Cardiac muscle cell (in vitro differentiated cells and primary cell): Measurements from ENCODE around the gene SLC22A13. TPM values are rescaled to one million over a fixed set of nuclear protein-coding genes. Genes with fewer than 3 reads are reported as not detected.

Experiments used
- DNase-seq, 2 donors: peaks; one replicate each; pipeline versions ENCODE4 v3.0.0 to v3.0.0-alpha.2; 2010 to 2017; ENCODE audit warnings: low read depth in 1 of 2, low spot score in 1 of 2
- H3K27ac ChIP-seq: fragments of 200-600 bp; sonication (generic); 2 replicates; pipeline ENCODE4 v1.5.1; 2016
- H3K27me3 ChIP-seq: fragments of 200-600 bp; sonication (generic); 2 replicates; pipeline ENCODE4 v1.6.0; 2016; ENCODE audit warnings: control low read depth
- H3K36me3 ChIP-seq: fragments of 200-600 bp; sonication (generic); 2 replicates; pipeline ENCODE4 v1.5.1; 2016; ENCODE audit warnings: control low read depth
- H3K4me1 ChIP-seq: fragments of 200-600 bp; sonication (generic); 2 replicates; pipeline ENCODE4 v1.8.1; 2017; ENCODE audit warnings: low read depth, mild to moderate bottlenecking, mixed run types
- H3K4me3 ChIP-seq: fragments of 200-600 bp; sonication (generic); 2 replicates; pipeline ENCODE4 v1.5.1; 2016; ENCODE audit warnings: mild to moderate bottlenecking
- H3K9me3 ChIP-seq: fragments of 200-600 bp; sonication (generic); 2 replicates; pipeline ENCODE4 v1.5.1; 2017; ENCODE audit warnings: low read depth, mild to moderate bottlenecking, control low read depth
- polyA plus RNA-seq: library from polyadenylated mRNA; unstranded; fragments of >200 nt; fragmentation: Nextera tagmentation; extraction: Ambion mirVana; gene quantifications from 2 replicates; pipeline ENCODE4 v1.2.1, GENCODE V29; 2016
- total RNA-seq: library from RNA; depleted of rRNA; stranded (reverse); fragments of >200 nt; gene quantifications from 2 replicates; pipeline ENCODE4 v1.2.3, GENCODE V29; 2016
- TF ChIP-seq, protein P1 (sequence below): IDR thresholded peaks from 2 replicates; pipeline ENCODE4 v1.5.1; 2012; ENCODE audit warnings: low read depth, mild to moderate bottlenecking, low read length

Gene SLC22A13
- total and polyA plus RNA-seq, 2 experiments from 2014 or later, result 0.37 to 0.39 TPM

- peak overlapping the region; percentile 10 for H3K27ac ChIP-seq
- H3K4me3 ChIP-seq, result no peak overlapping the region
- peak in 1 of 2 donors; percentile 67 for DNase-seq
Observed at GRCh38 chr3:38264779-38265178, 833 bp upstream of the SLC22A13 start.

DNA sequence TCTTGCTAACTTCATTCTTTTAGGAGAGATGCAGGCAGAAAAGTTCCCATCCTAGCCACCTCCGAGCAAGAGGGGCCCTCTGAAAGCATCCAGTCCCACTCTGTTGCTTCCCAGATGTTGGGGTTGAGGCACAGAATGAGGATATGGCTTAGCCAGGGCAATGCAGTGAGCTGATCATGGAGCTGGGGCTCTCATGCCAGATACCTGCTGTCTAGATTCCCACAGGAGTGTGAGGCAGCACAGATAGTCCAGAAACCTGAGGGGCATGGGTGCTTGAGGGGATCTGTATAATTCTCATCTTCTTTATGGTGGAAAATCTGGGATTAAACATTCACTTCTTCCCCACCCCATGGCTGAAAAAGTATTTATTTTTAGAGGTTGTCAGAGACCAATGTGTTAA is 1.2 kb downstream of the SLC22A13 start:
- TF ChIP-seq, protein P1, sequence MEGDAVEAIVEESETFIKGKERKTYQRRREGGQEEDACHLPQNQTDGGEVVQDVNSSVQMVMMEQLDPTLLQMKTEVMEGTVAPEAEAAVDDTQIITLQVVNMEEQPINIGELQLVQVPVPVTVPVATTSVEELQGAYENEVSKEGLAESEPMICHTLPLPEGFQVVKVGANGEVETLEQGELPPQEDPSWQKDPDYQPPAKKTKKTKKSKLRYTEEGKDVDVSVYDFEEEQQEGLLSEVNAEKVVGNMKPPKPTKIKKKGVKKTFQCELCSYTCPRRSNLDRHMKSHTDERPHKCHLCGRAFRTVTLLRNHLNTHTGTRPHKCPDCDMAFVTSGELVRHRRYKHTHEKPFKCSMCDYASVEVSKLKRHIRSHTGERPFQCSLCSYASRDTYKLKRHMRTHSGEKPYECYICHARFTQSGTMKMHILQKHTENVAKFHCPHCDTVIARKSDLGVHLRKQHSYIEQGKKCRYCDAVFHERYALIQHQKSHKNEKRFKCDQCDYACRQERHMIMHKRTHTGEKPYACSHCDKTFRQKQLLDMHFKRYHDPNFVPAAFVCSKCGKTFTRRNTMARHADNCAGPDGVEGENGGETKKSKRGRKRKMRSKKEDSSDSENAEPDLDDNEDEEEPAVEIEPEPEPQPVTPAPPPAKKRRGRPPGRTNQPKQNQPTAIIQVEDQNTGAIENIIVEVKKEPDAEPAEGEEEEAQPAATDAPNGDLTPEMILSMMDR, result no peak
- Histone ChIP-seq H3K4me1 (peaks cover 18% of the 10 kb centered on the region), H3K36me3 (no peaks in the 10 kb centered on the region), H3K27ac (no peak overlapping the region), H3K4me3 (no peak overlapping the region), H3K27me3 (peaks cover 9% of the 10 kb centered on the region), H3K9me3 (no peaks in the 10 kb centered on the region)
- no peak for DNase-seq

More at GRCh38 chr3:38264779-38265178, 833 bp upstream of the SLC22A13 start:
- TF ChIP-seq, protein P1, result no peak
- H3K4me1 ChIP-seq, result peaks cover 18% of the 10 kb centered on the region
- no peaks in the 10 kb centered on the region for H3K36me3 ChIP-seq
- H3K27me3 ChIP-seq, result peaks cover 9% of the 10 kb centered on the region
- H3K9me3 ChIP-seq, result no peaks in the 10 kb centered on the region

GRCh38 chr3:38267662-38268061 is 2.0 kb downstream of the SLC22A13 start:
- Histone ChIP-seq H3K4me1 (peaks cover 18% of the 10 kb centered on the region), H3K27ac (no peak overlapping the region), H3K36me3 (no peaks in the 10 kb centered on the region), H3K9me3 (no peaks in the 10 kb centered on the region), H3K27me3 (peaks cover 9% of the 10 kb centered on the region), H3K4me3 (no peak overlapping the region)
- TF ChIP-seq, protein P1, result no peak
- DNase-seq, result no peak

DNA sequence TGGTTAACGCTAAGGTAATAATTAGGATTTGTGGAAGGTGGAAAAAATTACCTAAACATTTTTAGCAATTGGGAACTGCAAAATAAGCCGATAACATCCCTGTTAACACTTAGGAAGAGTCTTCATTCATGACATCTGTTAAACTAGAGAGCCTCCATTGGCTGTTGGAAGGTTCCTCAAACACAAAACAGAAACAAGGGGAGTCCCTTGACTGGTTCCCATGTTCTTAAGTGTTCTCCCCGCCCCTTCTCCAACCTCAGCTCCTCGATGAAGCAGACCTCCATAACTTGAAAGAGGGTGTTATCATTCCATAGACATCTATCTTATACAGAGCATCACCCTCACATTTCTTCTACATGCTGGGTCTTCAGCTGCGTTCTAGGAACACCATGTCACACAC is 2.5 kb downstream of the SLC22A13 start:
- Histone ChIP-seq H3K4me3 (no peak overlapping the region), H3K9me3 (no peaks in the 10 kb centered on the region), H3K4me1 (peaks cover 18% of the 10 kb centered on the region), H3K27ac (no peak overlapping the region), H3K27me3 (peaks cover 9% of the 10 kb centered on the region), H3K36me3 (no peaks in the 10 kb centered on the region)
- TF ChIP-seq, protein P1, result no peak
- DNase-seq, result no peak

DNA sequence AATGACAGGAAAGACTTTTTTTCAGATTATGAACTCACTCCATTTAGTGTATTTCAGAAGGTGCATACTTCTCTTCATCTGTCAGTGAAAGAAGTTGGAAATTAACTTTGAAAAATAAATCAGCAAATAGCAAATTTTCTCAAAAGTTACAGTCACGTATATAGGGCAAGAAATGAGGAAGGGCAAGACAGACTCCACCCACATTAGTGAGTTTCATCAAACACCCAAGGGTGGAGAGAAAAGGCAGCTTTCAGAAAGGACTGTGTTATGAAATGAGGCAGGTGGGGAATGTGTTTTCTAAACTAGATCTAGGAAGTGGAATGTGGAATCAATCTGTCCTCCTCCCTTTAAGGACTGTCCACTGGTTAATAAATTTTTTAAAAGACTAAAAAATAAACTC is 2.9 kb downstream of the SLC22A13 start:
- Histone ChIP-seq H3K9me3 (no peaks in the 10 kb centered on the region), H3K27ac (no peak overlapping the region), H3K4me3 (no peak overlapping the region), H3K4me1 (peaks cover 17% of the 10 kb centered on the region), H3K36me3 (no peaks in the 10 kb centered on the region), H3K27me3 (peaks cover 9% of the 10 kb centered on the region)
- TF ChIP-seq, protein P1, result no peak
- no peak for DNase-seq

GRCh38 chr3:38270606-38271005 is 5.0 kb downstream of the SLC22A13 start:
- DNase-seq, result no peak
- no peaks in the 10 kb centered on the region for H3K4me1 ChIP-seq
- no peaks in the 10 kb centered on the region for H3K9me3 ChIP-seq
- H3K27me3 ChIP-seq, result peaks cover 9% of the 10 kb centered on the region
- TF ChIP-seq, protein P1, result no peak
- H3K4me3 ChIP-seq, result no peak overlapping the region
- H3K27ac ChIP-seq, result no peak overlapping the region
- H3K36me3 ChIP-seq, result no peaks in the 10 kb centered on the region
